Spinal cord (tissue), 10 donors: Measurements from ENCODE around the gene NCOA5. TPM values are rescaled to one million over a fixed set of nuclear protein-coding genes. Genes with fewer than 3 reads are reported as not detected.
A peak's percentile ranks its signal among the peaks of the same experiment; 100 is the strongest.

Experiments used
- DNase-seq, 6 donors: peaks; one replicate each; pipeline versions ENCODE4 v3.0.0 to v3.0.0-alpha.2; 2013 to 2015; ENCODE audit warnings: low spot score in 6 of 6, low read depth in 4 of 6
- H3K27ac ChIP-seq: one replicate; pipeline ENCODE4 v1.5.1; 2013; ENCODE audit warnings: low read depth, low read length, control low read depth
- H3K27me3 ChIP-seq: one replicate; pipeline ENCODE4 v1.6.1; 2013; ENCODE audit warnings: low read length; ENCODE audit not compliant: control insufficient read depth, insufficient read depth
- H3K36me3 ChIP-seq: one replicate; pipeline ENCODE4 v1.6.1; 2013; ENCODE audit warnings: low read length; ENCODE audit not compliant: control insufficient read depth, insufficient read depth
- H3K4me1 ChIP-seq: one replicate; pipeline ENCODE4 v1.6.1; 2013; ENCODE audit warnings: low read length; ENCODE audit not compliant: control insufficient read depth, insufficient read depth
- H3K4me3 ChIP-seq: one replicate; pipeline ENCODE4 v1.5.1; 2013; ENCODE audit warnings: low read depth, low read length, control low read depth
- H3K9me3 ChIP-seq: one replicate; pipeline ENCODE4 v1.6.1; 2013; ENCODE audit warnings: low read length; ENCODE audit not compliant: control insufficient read depth, insufficient read depth
- WGBS: methylation state at CpG from one replicate; pipeline ENCODE4 v1.1.5; 2013; ENCODE audit warnings: missing lambda C conversion rate; ENCODE audit not compliant: insufficient coverage; 5-methylcytosine and 5-hydroxymethylcytosine counted together
- polyA plus RNA-seq, 2 donors: library from polyadenylated mRNA; unstranded; fragments of 120-200 nt; gene quantifications; one replicate each; pipeline ENCODE4 v1.2.1, GENCODE V29; 2013; ENCODE audit not compliant: insufficient read length in 2 of 2
- total RNA-seq, 2 donors: library from RNA; depleted of rRNA in 1 of 2; stranded (reverse); fragments of 120-200 nt in 1 of 2; fragments of >200 nt in 1 of 2; gene quantifications; one replicate each; pipeline versions ENCODE4 v1.2.3 to v1.2.4, GENCODE V29; 2013 to 2014
- donor health status: healthy.

The NCOA5 gene
- total and polyA plus RNA-seq, 4 donors = 12.3 to 50.7 (median 40.0) TPM

GRCh38 chr20:46065691-46066090, 24.1 kb downstream of the NCOA5 start:
- Histone ChIP-seq H3K4me3 (no peak overlapping the region), H3K27ac (no peak overlapping the region), H3K27me3 (no peaks in the 10 kb centered on the region), H3K4me1 (peaks cover 22% of the 10 kb centered on the region), H3K9me3 (no peaks in the 10 kb centered on the region), H3K36me3 (peaks cover 72% of the 10 kb centered on the region)
- WGBS = 100% methylated on average over 1 of the region's 3 CpGs
- DNase-seq = no peak

- H3K4me1 ChIP-seq = peaks cover 22% of the 10 kb centered on the region
These were observed 24.8 kb downstream of the NCOA5 start for GRCh38 chr20:46065006-46065405.

GRCh38 chr20:46063652-46064054, 26.1 kb downstream of the NCOA5 start:
- no peaks in the 10 kb centered on the region for H3K27me3 ChIP-seq
- H3K27ac ChIP-seq = no peak overlapping the region
- H3K9me3 ChIP-seq = no peaks in the 10 kb centered on the region
- peaks cover 29% of the 10 kb centered on the region for H3K4me1 ChIP-seq
- DNase-seq = no peak
- H3K36me3 ChIP-seq = peaks cover 72% of the 10 kb centered on the region
- 56% methylated on average over 1 of the region's 3 CpGs for WGBS
- H3K4me3 ChIP-seq = no peak overlapping the region

More at GRCh38 chr20:46065006-46065405, 24.8 kb downstream of the NCOA5 start:
- Histone ChIP-seq H3K36me3 (peaks cover 72% of the 10 kb centered on the region), H3K27me3 (no peaks in the 10 kb centered on the region), H3K9me3 (no peaks in the 10 kb centered on the region), H3K4me3 (no peak overlapping the region), H3K27ac (no peak overlapping the region)
- WGBS = 96% methylated on average over 8 of the region's 9 CpGs
- no peak for DNase-seq

GRCh38 chr20:46063151-46063550, 26.6 kb downstream of the NCOA5 start:
- Histone ChIP-seq H3K27me3 (peaks cover under 1% of the 10 kb centered on the region), H3K4me1 (peaks cover 34% of the 10 kb centered on the region), H3K36me3 (peaks cover 73% of the 10 kb centered on the region), H3K27ac (no peak overlapping the region), H3K4me3 (no peak overlapping the region), H3K9me3 (no peaks in the 10 kb centered on the region)
- DNase-seq = no peak
- 100% methylated on average over 1 of the region's 8 CpGs for WGBS

GRCh38 chr20:46062621-46063020, 27.1 kb downstream of the NCOA5 start:
- no peak for DNase-seq
- H3K4me1 ChIP-seq = peaks cover 39% of the 10 kb centered on the region
- peaks cover 5% of the 10 kb centered on the region for H3K27me3 ChIP-seq
- no peak overlapping the region for H3K4me3 ChIP-seq
- H3K27ac ChIP-seq = no peak overlapping the region
- H3K36me3 ChIP-seq = peaks cover 73% of the 10 kb centered on the region
- WGBS = 65% methylated on average over 8 of the region's 12 CpGs
- H3K9me3 ChIP-seq = no peaks in the 10 kb centered on the region

GRCh38 chr20:46062151-46062550, 27.6 kb downstream of the NCOA5 start:
- Histone ChIP-seq H3K4me3 (no peak overlapping the region), H3K27ac (no peak overlapping the region), H3K4me1 (peaks cover 44% of the 10 kb centered on the region), H3K36me3 (peaks cover 77% of the 10 kb centered on the region), H3K27me3 (peaks cover 8% of the 10 kb centered on the region), H3K9me3 (no peaks in the 10 kb centered on the region)
- DNase-seq = no peak
- 91% methylated on average over 1 of the region's 4 CpGs for WGBS

- no peak for DNase-seq
These were observed 28.8 kb downstream of the NCOA5 start for GRCh38 chr20:46060975-46061374.

GRCh38 chr20:46060301-46060881, 29.4 kb downstream of the NCOA5 start:
- peak overlapping the region; percentile 29 for H3K27ac ChIP-seq
- WGBS = no CpG with 5 or more reads among the region's 2 CpGs

More at GRCh38 chr20:46060975-46061374, 28.8 kb downstream of the NCOA5 start:
- Histone ChIP-seq H3K4me1 (peaks cover 50% of the 10 kb centered on the region), H3K36me3 (peaks cover 78% of the 10 kb centered on the region), H3K9me3 (no peaks in the 10 kb centered on the region), H3K4me3 (no peak overlapping the region), H3K27ac (peak overlapping the region; percentile 29), H3K27me3 (peaks cover 8% of the 10 kb centered on the region)
- 26% methylated on average over 4 of the region's 4 CpGs for WGBS

GRCh38 chr20:46058599-46059281, 31.0 kb downstream of the NCOA5 start:
- WGBS = 17% methylated on average over 33 of the region's 35 CpGs
- Histone ChIP-seq H3K36me3 (peaks cover 71% of the 10 kb centered on the region), H3K27ac (no peak overlapping the region), H3K9me3 (no peaks in the 10 kb centered on the region), H3K27me3 (peaks cover 8% of the 10 kb centered on the region), H3K4me1 (peaks cover 50% of the 10 kb centered on the region), H3K4me3 (no peak overlapping the region)
- peak in 1 of 6 donors; percentile 24 for DNase-seq

More at GRCh38 chr20:46060301-46060881, 29.4 kb downstream of the NCOA5 start:
- Histone ChIP-seq H3K36me3 (peaks cover 77% of the 10 kb centered on the region), H3K9me3 (no peaks in the 10 kb centered on the region), H3K4me1 (peaks cover 50% of the 10 kb centered on the region), H3K27me3 (peaks cover 8% of the 10 kb centered on the region), H3K4me3 (no peak overlapping the region)
- no peak for DNase-seq
